KOPT-K1 (cell line): Measurements from ENCODE around the gene TTC34.

ENCODE experiments used
- H3K27ac ChIP-seq: fragments of 200-600 bp; sonication (generic); 2 replicates; pipeline ENCODE4 v1.5.1; 2016; ENCODE audit warnings: antibody characterized with exemption, mild to moderate bottlenecking, low read depth, low read length; ENCODE audit not compliant: poor library complexity, severe bottlenecking
- H3K36me3 ChIP-seq: fragments of 200-600 bp; sonication (generic); 2 replicates; pipeline ENCODE4 v1.5.1; 2017; ENCODE audit warnings: antibody characterized with exemption, mild to moderate bottlenecking, low read length, moderate library complexity; ENCODE audit not compliant: insufficient read depth
- H3K9me3 ChIP-seq: fragments of 200-600 bp; sonication (generic); 2 replicates; pipeline ENCODE4 v1.5.1; 2017; ENCODE audit warnings: antibody characterized with exemption, low read length, mild to moderate bottlenecking; ENCODE audit not compliant: insufficient read depth, poor library complexity, severe bottlenecking

TTC34 gene

GRCh38 chr1:2801535-2802291 lies at the start of gene TTC34:
TSS of gene TTC34 (minus strand) at chr1:2801693. CDS start at chr1:2800827, 866 bp downstream.
- no peaks in the 10 kb centered on the region for H3K9me3 ChIP-seq
- H3K36me3 ChIP-seq, result no peaks in the 10 kb centered on the region
- H3K27ac ChIP-seq, result no peak within 1 kb of the TSS

GRCh38 chr1:2850502-2850901 lies 49.0 kb upstream of the TTC34 start:
- peaks cover 2% of the 10 kb centered on the region for H3K9me3 ChIP-seq
- no peaks in the 10 kb centered on the region for H3K36me3 ChIP-seq
- no peak overlapping the region for H3K27ac ChIP-seq

- Histone ChIP-seq H3K27ac (no peak overlapping the region), H3K9me3 (peaks cover 18% of the 10 kb centered on the region), H3K36me3 (no peaks in the 10 kb centered on the region)
These were observed 46.6 kb upstream of the TTC34 start for GRCh38 chr1:2848006-2848670.

- H3K9me3 ChIP-seq, result peaks cover 18% of the 10 kb centered on the region
- no peaks in the 10 kb centered on the region for H3K36me3 ChIP-seq
These were observed 45.8 kb upstream of the TTC34 start for GRCh38 chr1:2847086-2847985.

GRCh38 chr1:2845869-2846268 lies 44.4 kb upstream of the TTC34 start:
- Histone ChIP-seq H3K36me3 (no peaks in the 10 kb centered on the region), H3K27ac (no peak overlapping the region), H3K9me3 (peaks cover 18% of the 10 kb centered on the region)

More at GRCh38 chr1:2847086-2847985, 45.8 kb upstream of the TTC34 start:
- H3K27ac ChIP-seq, result no peak overlapping the region

- Histone ChIP-seq H3K36me3 (no peaks in the 10 kb centered on the region), H3K27ac (peak overlapping the region; percentile 36), H3K9me3 (peaks cover 13% of the 10 kb centered on the region)
These were observed 38.7 kb upstream of the TTC34 start for GRCh38 chr1:2840036-2840809.

- Histone ChIP-seq H3K36me3 (no peaks in the 10 kb centered on the region), H3K9me3 (no peaks in the 10 kb centered on the region), H3K27ac (no peak overlapping the region)
These were observed 36.3 kb upstream of the TTC34 start for GRCh38 chr1:2837823-2838222.

- no peaks in the 10 kb centered on the region for H3K36me3 ChIP-seq
- H3K27ac ChIP-seq, result no peak overlapping the region
- H3K9me3 ChIP-seq, result no peaks in the 10 kb centered on the region
These were observed 35.8 kb upstream of the TTC34 start for GRCh38 chr1:2837316-2837715.

GRCh38 chr1:2836333-2836970 lies 35.0 kb upstream of the TTC34 start:
- H3K9me3 ChIP-seq, result no peaks in the 10 kb centered on the region
- no peaks in the 10 kb centered on the region for H3K36me3 ChIP-seq
- no peak overlapping the region for H3K27ac ChIP-seq

- Histone ChIP-seq H3K36me3 (no peaks in the 10 kb centered on the region), H3K27ac (no peak overlapping the region), H3K9me3 (no peaks in the 10 kb centered on the region)
These were observed 34.2 kb upstream of the TTC34 start for GRCh38 chr1:2835650-2836159.

GRCh38 chr1:2834741-2835564 lies 33.5 kb upstream of the TTC34 start:
- Histone ChIP-seq H3K27ac (no peak overlapping the region), H3K36me3 (no peaks in the 10 kb centered on the region), H3K9me3 (no peaks in the 10 kb centered on the region)

GRCh38 chr1:2834146-2834475 lies 32.6 kb upstream of the TTC34 start:
- Histone ChIP-seq H3K9me3 (no peaks in the 10 kb centered on the region), H3K27ac (no peak overlapping the region), H3K36me3 (no peaks in the 10 kb centered on the region)

GRCh38 chr1:2833454-2834145 lies 32.1 kb upstream of the TTC34 start:
- Histone ChIP-seq H3K9me3 (no peaks in the 10 kb centered on the region), H3K36me3 (no peaks in the 10 kb centered on the region), H3K27ac (no peak overlapping the region)
